ENCODE data around the gene DGUOK. TPM values are rescaled to one million over a fixed set of nuclear protein-coding genes. Genes with fewer than 3 reads are reported as not detected.

Gene DGUOK
- total and polyA plus RNA-seq, 2 of the 4 experiments (the other 2 are of a cell fraction), result 66.3 to 111 TPM

DNA sequence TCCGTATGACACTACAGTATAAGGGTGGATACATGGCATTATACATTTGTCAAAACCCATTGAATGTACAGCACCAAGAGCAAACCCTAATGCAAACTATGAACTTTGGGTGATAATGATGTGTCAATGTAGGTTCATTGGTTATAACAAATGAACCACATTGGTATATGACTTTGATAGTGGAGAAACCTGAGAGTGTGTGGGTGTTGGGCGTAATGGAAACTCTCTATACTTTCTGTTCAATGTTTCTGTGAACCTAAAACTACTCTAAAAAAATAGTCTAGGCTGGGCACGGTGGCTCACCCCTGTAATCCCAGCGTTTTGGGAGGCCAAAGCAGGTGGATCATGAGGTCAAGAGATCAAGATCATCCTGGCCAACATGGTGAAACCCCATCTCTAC, 40.3 kb upstream of the DGUOK start:
- Histone ChIP-seq H2AFZ (replicated peaks; ENCODE audit: low read length, poor library complexity) (no peak overlapping the region), H3K18ac (ENCODE audit: low read depth, low read length) (no peak overlapping the region), H2BK5ac (ENCODE audit: low read depth, low read length, poor library complexity, severe bottlenecking) (no peak overlapping the region), H2BK120ac (ENCODE audit: low read depth, low read length) (no peak overlapping the region), H2AK9ac (replicated peaks; ENCODE audit: low read depth, low read length, poor library complexity) (no peak overlapping the region), H3K56ac (ENCODE audit: extremely low read depth, insufficient read depth, low read length) (no peak overlapping the region), H4K8ac (ENCODE audit: low read depth in 2 of 2, low read length in 2 of 2) (no peak overlapping the region), H3K23ac (ENCODE audit: low read depth, low read length) (no peak overlapping the region), H4K91ac (ENCODE audit: insufficient read depth, low read depth, low read length) (no peak overlapping the region), H3K4me1 (ENCODE audit: control insufficient read depth, insufficient read depth, low read length) (peaks cover 10% of the 10 kb centered on the region), H3K4me3 (ENCODE audit: insufficient read depth, low read depth, low read length) (no peak overlapping the region), H3K9me3 (ENCODE audit: control insufficient read depth, insufficient read depth, low read length) (no peaks in the 10 kb centered on the region), H3K79me1 (ENCODE audit: low read depth in 1 of 2, low read length in 2 of 2) (peaks cover 0 to 6% of the 10 kb centered on the region in 2 experiments; a peak in 1 of 4 replicates), H4K5ac (ENCODE audit: low read depth, low read length) (no peak overlapping the region), H3K9ac (ENCODE audit: low read depth, low read length) (no peak overlapping the region), H3K9me1 (ENCODE audit: insufficient read depth, low read length) (peaks cover 11% of the 10 kb centered on the region), H3K4ac (ENCODE audit: low read depth, low read length) (no peak overlapping the region), H3K14ac (replicated peaks; ENCODE audit: low read depth, low read length) (no peak overlapping the region), H2AK5ac (ENCODE audit: low read depth, low read length) (no peak overlapping the region), H3K4me2 (ENCODE audit: low read depth, low read length) (no peak overlapping the region), H4K20me1 (ENCODE audit: insufficient read depth, low read length) (no peaks in the 10 kb centered on the region), H3K27me3 (ENCODE audit: control insufficient read depth, insufficient read depth, low read length) (no peaks in the 10 kb centered on the region), H3K36me3 (ENCODE audit: control insufficient read depth, insufficient read depth, low read length) (no peaks in the 10 kb centered on the region), H2BK15ac (ENCODE audit: low read depth, low read length) (no peak overlapping the region), H2BK20ac (ENCODE audit: low read depth, low read length) (no peak overlapping the region), H3K27ac (ENCODE audit: insufficient read depth, low read length) (no peak overlapping the region)
- no CpG with 5 or more reads among the region's 4 CpGs for WGBS, 2 experiments (ENCODE audit: extremely low coverage in 2 of 2, insufficient read length in 1 of 2)
- ChIA-PET POLR2A (ENCODE audit: unreplicated experiment) (no interaction called here), CTCF (no interaction called here)
- DNase-seq, result no peak
- intact Hi-C loops (cut with micrococcal nuclease), result no loop called here
- BruUV-seq (replicated peaks), result no TSS peak
- in situ Hi-C loops (cut with MboI; ENCODE audit: low sequenced_read_pairs), result no loop called here
- no peak for ATAC-seq (ENCODE audit: low read depth)
- dilution Hi-C loops (cut with HindIII; ENCODE audit: low sequenced_read_pairs, unreplicated experiment), result no loop called here
- TF ChIP-seq SMC3 (IDR thresholded peaks at IDR 0.05; ENCODE audit: low read depth, low read length) (no peak), CEBPB (IDR thresholded peaks at IDR 0.05; ENCODE audit: low read depth, low read length) (no peak), MAZ (IDR thresholded peaks at IDR 0.05; ENCODE audit: borderline replicate concordance, low read depth, low read length) (no peak), RFX5 (IDR thresholded peaks at IDR 0.05; ENCODE audit: low read depth, low read length) (no peak), CHD1 (IDR thresholded peaks at IDR 0.05; ENCODE audit: low read depth, low read length) (no peak), RAD21 (IDR thresholded peaks at IDR 0.05; ENCODE audit: low read length) (no peak), RCOR1 (IDR thresholded peaks at IDR 0.05; ENCODE audit: insufficient replicate concordance, low read length) (no peak), FOS (IDR thresholded peaks at IDR 0.05; ENCODE audit: low read depth, low read length) (no peak), MXI1 (IDR thresholded peaks at IDR 0.05; ENCODE audit: borderline replicate concordance, low read depth, low read length) (no peak), MAFK (IDR thresholded peaks at IDR 0.05; ENCODE audit: low read depth, low read length) (no peak), BHLHE40 (IDR thresholded peaks at IDR 0.05; ENCODE audit: low read depth, low read length) (no peak), NFE2L2 (IDR thresholded peaks at IDR 0.05; ENCODE audit: low read depth, low read length) (no peak), POLR2A (IDR thresholded peaks at IDR 0.05; ENCODE audit: low read depth, low read length) (no peak)
- TF ChIP-seq, protein P1, sequence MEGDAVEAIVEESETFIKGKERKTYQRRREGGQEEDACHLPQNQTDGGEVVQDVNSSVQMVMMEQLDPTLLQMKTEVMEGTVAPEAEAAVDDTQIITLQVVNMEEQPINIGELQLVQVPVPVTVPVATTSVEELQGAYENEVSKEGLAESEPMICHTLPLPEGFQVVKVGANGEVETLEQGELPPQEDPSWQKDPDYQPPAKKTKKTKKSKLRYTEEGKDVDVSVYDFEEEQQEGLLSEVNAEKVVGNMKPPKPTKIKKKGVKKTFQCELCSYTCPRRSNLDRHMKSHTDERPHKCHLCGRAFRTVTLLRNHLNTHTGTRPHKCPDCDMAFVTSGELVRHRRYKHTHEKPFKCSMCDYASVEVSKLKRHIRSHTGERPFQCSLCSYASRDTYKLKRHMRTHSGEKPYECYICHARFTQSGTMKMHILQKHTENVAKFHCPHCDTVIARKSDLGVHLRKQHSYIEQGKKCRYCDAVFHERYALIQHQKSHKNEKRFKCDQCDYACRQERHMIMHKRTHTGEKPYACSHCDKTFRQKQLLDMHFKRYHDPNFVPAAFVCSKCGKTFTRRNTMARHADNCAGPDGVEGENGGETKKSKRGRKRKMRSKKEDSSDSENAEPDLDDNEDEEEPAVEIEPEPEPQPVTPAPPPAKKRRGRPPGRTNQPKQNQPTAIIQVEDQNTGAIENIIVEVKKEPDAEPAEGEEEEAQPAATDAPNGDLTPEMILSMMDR (conservative IDR thresholded peaks at IDR 0.05; ENCODE audit: low read depth, low read length), result no peak
- TF ChIP-seq, protein P2, sequence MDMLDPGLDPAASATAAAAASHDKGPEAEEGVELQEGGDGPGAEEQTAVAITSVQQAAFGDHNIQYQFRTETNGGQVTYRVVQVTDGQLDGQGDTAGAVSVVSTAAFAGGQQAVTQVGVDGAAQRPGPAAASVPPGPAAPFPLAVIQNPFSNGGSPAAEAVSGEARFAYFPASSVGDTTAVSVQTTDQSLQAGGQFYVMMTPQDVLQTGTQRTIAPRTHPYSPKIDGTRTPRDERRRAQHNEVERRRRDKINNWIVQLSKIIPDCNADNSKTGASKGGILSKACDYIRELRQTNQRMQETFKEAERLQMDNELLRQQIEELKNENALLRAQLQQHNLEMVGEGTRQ (IDR thresholded peaks at IDR 0.05; ENCODE audit: low read depth, low read length), result no peak
- TF ChIP-seq, protein P3, sequence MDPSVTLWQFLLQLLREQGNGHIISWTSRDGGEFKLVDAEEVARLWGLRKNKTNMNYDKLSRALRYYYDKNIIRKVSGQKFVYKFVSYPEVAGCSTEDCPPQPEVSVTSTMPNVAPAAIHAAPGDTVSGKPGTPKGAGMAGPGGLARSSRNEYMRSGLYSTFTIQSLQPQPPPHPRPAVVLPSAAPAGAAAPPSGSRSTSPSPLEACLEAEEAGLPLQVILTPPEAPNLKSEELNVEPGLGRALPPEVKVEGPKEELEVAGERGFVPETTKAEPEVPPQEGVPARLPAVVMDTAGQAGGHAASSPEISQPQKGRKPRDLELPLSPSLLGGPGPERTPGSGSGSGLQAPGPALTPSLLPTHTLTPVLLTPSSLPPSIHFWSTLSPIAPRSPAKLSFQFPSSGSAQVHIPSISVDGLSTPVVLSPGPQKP (IDR thresholded peaks at IDR 0.05; ENCODE audit: borderline replicate concordance, low read depth, low read length), result no peak

All from IMR-90 (cell line).